ENCODE results near the gene CABLES1. TPM values are rescaled to one million over a fixed set of nuclear protein-coding genes. Genes with fewer than 3 reads are reported as not detected.

Gene CABLES1
- total and polyA plus RNA-seq, 2 of the 4 experiments (the other 2 are of a cell fraction), result 4.7 to 5.7 TPM

DNA sequence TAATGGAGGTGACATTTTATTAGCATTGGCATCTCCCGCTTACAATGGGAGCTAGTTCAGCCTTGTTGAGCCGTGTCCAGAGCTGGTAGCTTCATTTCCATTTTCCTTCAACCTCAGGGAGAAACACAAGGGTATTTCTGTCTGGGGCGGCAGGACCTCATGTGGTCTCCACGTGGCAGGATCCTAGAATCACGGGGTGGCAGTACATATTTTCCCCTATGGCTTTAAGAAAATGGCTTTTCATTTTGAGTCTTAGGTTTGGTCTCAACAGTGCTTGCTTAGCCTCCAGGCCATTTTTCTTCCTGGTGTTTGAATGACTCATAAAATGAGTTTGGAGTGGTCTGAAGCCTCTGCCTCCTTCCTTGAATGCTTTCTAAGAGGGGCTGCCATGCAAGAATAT, 20.3 kb downstream of the CABLES1 start:
- ChIA-PET POLR2A (ENCODE audit: unreplicated experiment) (no interaction called here), CTCF (no interaction called here)
- no CpG with 5 or more reads among the region's 5 CpGs for WGBS, 2 experiments (ENCODE audit: extremely low coverage in 2 of 2, insufficient read length in 1 of 2)
- Histone ChIP-seq H4K91ac (ENCODE audit: insufficient read depth, low read depth, low read length) (no peak overlapping the region), H2AFZ (replicated peaks; ENCODE audit: low read length, poor library complexity) (no peak overlapping the region), H3K9me3 (ENCODE audit: control insufficient read depth, insufficient read depth, low read length) (no peaks in the 10 kb centered on the region), H2AK5ac (ENCODE audit: low read depth, low read length) (peak overlapping the region; percentile 43; the same call in 1 of the 2 replicates), H2BK15ac (ENCODE audit: low read depth, low read length) (no peak overlapping the region), H3K56ac (ENCODE audit: extremely low read depth, insufficient read depth, low read length) (no peak overlapping the region), H3K4me1 (ENCODE audit: control insufficient read depth, insufficient read depth, low read length) (peaks cover 9% of the 10 kb centered on the region), H3K27ac (ENCODE audit: insufficient read depth, low read length) (no peak overlapping the region), H3K4me3 (ENCODE audit: insufficient read depth, low read depth, low read length) (no peak overlapping the region), H3K18ac (ENCODE audit: low read depth, low read length) (peak overlapping the region; percentile 7; the same call in 1 of the 2 replicates), H3K4ac (ENCODE audit: low read depth, low read length) (peak overlapping the region; percentile 65), H2AK9ac (replicated peaks; ENCODE audit: low read depth, low read length, poor library complexity) (no peak overlapping the region), H2BK5ac (ENCODE audit: low read depth, low read length, poor library complexity, severe bottlenecking) (no peak overlapping the region), H2BK120ac (ENCODE audit: low read depth, low read length) (0 out of 2 replicates have a peak overlapping the region, but pooled peaks have one; percentile 9), H3K14ac (replicated peaks; ENCODE audit: low read depth, low read length) (no peak overlapping the region; the same call in 1 of the 2 replicates), H4K8ac (ENCODE audit: low read depth in 2 of 2, low read length in 2 of 2) (peak overlapping the region in 1 of 2 experiments; percentile 51; a peak in 1 of 4 replicates), H4K20me1 (ENCODE audit: insufficient read depth, low read length) (peaks cover 60% of the 10 kb centered on the region), H4K5ac (ENCODE audit: low read depth, low read length) (0 out of 2 replicates have a peak overlapping the region, but pooled peaks have one; percentile 52), H3K27me3 (ENCODE audit: control insufficient read depth, insufficient read depth, low read length) (no peaks in the 10 kb centered on the region), H3K79me1 (ENCODE audit: low read depth in 1 of 2, low read length in 2 of 2) (peaks cover 16 to 79% of the 10 kb centered on the region in 2 experiments), H3K9me1 (ENCODE audit: insufficient read depth, low read length) (peaks cover 21% of the 10 kb centered on the region), H3K23ac (ENCODE audit: low read depth, low read length) (peak overlapping the region; percentile 78; the same call in 1 of the 2 replicates), H3K4me2 (ENCODE audit: low read depth, low read length) (peak overlapping the region; percentile 2; the same call in 1 of the 2 replicates), H2BK20ac (ENCODE audit: low read depth, low read length) (no peak overlapping the region; the same call in 1 of the 2 replicates), H3K36me3 (ENCODE audit: control insufficient read depth, insufficient read depth, low read length) (peaks cover 4% of the 10 kb centered on the region; the same call in 1 of the 2 replicates), H3K9ac (ENCODE audit: low read depth, low read length) (no peak overlapping the region)
- intact Hi-C loops (cut with micrococcal nuclease), result no loop called here
- in situ Hi-C loops (cut with MboI; ENCODE audit: low sequenced_read_pairs), result no loop called here
- BruUV-seq (replicated peaks), result no TSS peak
- dilution Hi-C loops (cut with HindIII; ENCODE audit: low sequenced_read_pairs, unreplicated experiment), result no loop called here
- TF ChIP-seq MXI1 (IDR thresholded peaks at IDR 0.05; ENCODE audit: borderline replicate concordance, low read depth, low read length) (no peak), NFE2L2 (IDR thresholded peaks at IDR 0.05; ENCODE audit: low read depth, low read length) (no peak), FOS (IDR thresholded peaks at IDR 0.05; ENCODE audit: low read depth, low read length) (no peak), CEBPB (IDR thresholded peaks at IDR 0.05; ENCODE audit: low read depth, low read length) (no peak), CHD1 (IDR thresholded peaks at IDR 0.05; ENCODE audit: low read depth, low read length) (no peak), SMC3 (IDR thresholded peaks at IDR 0.05; ENCODE audit: low read depth, low read length) (no peak), BHLHE40 (IDR thresholded peaks at IDR 0.05; ENCODE audit: low read depth, low read length) (no peak), RFX5 (IDR thresholded peaks at IDR 0.05; ENCODE audit: low read depth, low read length) (no peak)
- TF ChIP-seq, protein P1, sequence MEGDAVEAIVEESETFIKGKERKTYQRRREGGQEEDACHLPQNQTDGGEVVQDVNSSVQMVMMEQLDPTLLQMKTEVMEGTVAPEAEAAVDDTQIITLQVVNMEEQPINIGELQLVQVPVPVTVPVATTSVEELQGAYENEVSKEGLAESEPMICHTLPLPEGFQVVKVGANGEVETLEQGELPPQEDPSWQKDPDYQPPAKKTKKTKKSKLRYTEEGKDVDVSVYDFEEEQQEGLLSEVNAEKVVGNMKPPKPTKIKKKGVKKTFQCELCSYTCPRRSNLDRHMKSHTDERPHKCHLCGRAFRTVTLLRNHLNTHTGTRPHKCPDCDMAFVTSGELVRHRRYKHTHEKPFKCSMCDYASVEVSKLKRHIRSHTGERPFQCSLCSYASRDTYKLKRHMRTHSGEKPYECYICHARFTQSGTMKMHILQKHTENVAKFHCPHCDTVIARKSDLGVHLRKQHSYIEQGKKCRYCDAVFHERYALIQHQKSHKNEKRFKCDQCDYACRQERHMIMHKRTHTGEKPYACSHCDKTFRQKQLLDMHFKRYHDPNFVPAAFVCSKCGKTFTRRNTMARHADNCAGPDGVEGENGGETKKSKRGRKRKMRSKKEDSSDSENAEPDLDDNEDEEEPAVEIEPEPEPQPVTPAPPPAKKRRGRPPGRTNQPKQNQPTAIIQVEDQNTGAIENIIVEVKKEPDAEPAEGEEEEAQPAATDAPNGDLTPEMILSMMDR (conservative IDR thresholded peaks at IDR 0.05; ENCODE audit: low read depth, low read length), result no peak
- DNase-seq (no peak), ATAC-seq (ENCODE audit: low read depth) (peak; percentile 49; the same call in 1 of the 2 replicates)
